Effector memory CD8-positive, alpha-beta T cell (primary cell): ENCODE results near the gene MARCHF6.

Experiments
- ATAC-seq: fragments of 150-1000 bp; cut with Tn5 transposase; replicated peaks from 2 replicates; pipeline ENCODE4 v1.10.0; 2021; ENCODE audit warnings: mild to moderate bottlenecking, moderate library complexity
- DNase-seq, 3 experiments: peaks; one replicate each; pipeline ENCODE4 v3.0.0; 2021
- H3K27ac Mint-ChIP-seq, 2 donors: one replicate each; pipeline ENCODE4 v1.8.0; 2022; ENCODE audit warnings: mild to moderate bottlenecking in 2 of 2, mixed read lengths in 2 of 2, moderate library complexity in 2 of 2
- H3K27me3 Mint-ChIP-seq, 2 donors: one replicate each; pipeline ENCODE4 v1.8.0; 2022; ENCODE audit warnings: mixed read lengths in 2 of 2
- H3K36me3 Mint-ChIP-seq: one replicate; pipeline ENCODE4 v1.8.0; 2022; ENCODE audit warnings: mild to moderate bottlenecking, moderate library complexity, mixed read lengths; ENCODE audit not compliant: insufficient read depth
- H3K4me1 Mint-ChIP-seq, 2 donors: one replicate each; pipeline ENCODE4 v1.8.0; 2022; ENCODE audit warnings: low read depth in 2 of 2, mixed read lengths in 2 of 2
- H3K4me3 Mint-ChIP-seq, 2 donors: one replicate each; pipeline ENCODE4 v1.8.0; 2022; ENCODE audit warnings: mild to moderate bottlenecking in 2 of 2, mixed read lengths in 2 of 2, moderate library complexity in 2 of 2
- H3K9me3 Mint-ChIP-seq, 2 donors: one replicate each; pipeline ENCODE4 v1.8.0; 2022; ENCODE audit warnings: mixed read lengths in 2 of 2

The MARCHF6 gene

GRCh38 chr5:10315201-10315600 lies 38.3 kb upstream of the MARCHF6 start:
- ATAC-seq (no peak), DNase-seq (no peak)
- no peaks in the 10 kb centered on the region for H3K9me3 Mint-ChIP-seq
- H3K27me3 Mint-ChIP-seq: peaks cover 0 to 13% of the 10 kb centered on the region in 2 donors
- no peak overlapping the region for H3K27ac Mint-ChIP-seq
- no peaks in the 10 kb centered on the region for H3K4me1 Mint-ChIP-seq
- no peak overlapping the region for H3K4me3 Mint-ChIP-seq
- H3K36me3 Mint-ChIP-seq: peaks cover 3% of the 10 kb centered on the region

GRCh38 chr5:10315824-10316509 lies 37.5 kb upstream of the MARCHF6 start:
- no peak for DNase-seq
- Mint-ChIP-seq H3K27ac (no peak overlapping the region), H3K36me3 (peaks cover 3% of the 10 kb centered on the region), H3K27me3 (peaks cover 6 to 13% of the 10 kb centered on the region in 2 donors), H3K9me3 (no peaks in the 10 kb centered on the region), H3K4me3 (no peak overlapping the region), H3K4me1 (no peaks in the 10 kb centered on the region)
- no peak for ATAC-seq

GRCh38 chr5:10317825-10318682 lies 35.4 kb upstream of the MARCHF6 start:
- no peak for ATAC-seq
- Mint-ChIP-seq H3K4me3 (no peak overlapping the region), H3K27me3 (peaks cover 8 to 9% of the 10 kb centered on the region in 2 donors), H3K27ac (peak overlapping the region in 1 of 2 donors; percentile 57), H3K36me3 (peaks cover 3% of the 10 kb centered on the region), H3K4me1 (no peaks in the 10 kb centered on the region), H3K9me3 (no peaks in the 10 kb centered on the region)
- no peak for DNase-seq

- H3K27me3 Mint-ChIP-seq: peaks cover 8 to 9% of the 10 kb centered on the region in 2 donors
- H3K4me3 Mint-ChIP-seq: no peak overlapping the region
- no peak for DNase-seq
- H3K27ac Mint-ChIP-seq: no peak overlapping the region
- no peak for ATAC-seq
- H3K4me1 Mint-ChIP-seq: no peaks in the 10 kb centered on the region
- H3K9me3 Mint-ChIP-seq: no peaks in the 10 kb centered on the region
- H3K36me3 Mint-ChIP-seq: no peaks in the 10 kb centered on the region
Observed at GRCh38 chr5:10319202-10319851, 34.2 kb upstream of the MARCHF6 start.

- no peak overlapping the region for H3K4me3 Mint-ChIP-seq
- H3K36me3 Mint-ChIP-seq: no peaks in the 10 kb centered on the region
- H3K27ac Mint-ChIP-seq: no peak overlapping the region
- no peak for ATAC-seq
- DNase-seq: no peak
- H3K4me1 Mint-ChIP-seq: no peaks in the 10 kb centered on the region
- peaks cover 8 to 9% of the 10 kb centered on the region in 2 donors for H3K27me3 Mint-ChIP-seq
- H3K9me3 Mint-ChIP-seq: no peaks in the 10 kb centered on the region
Observed at GRCh38 chr5:10320793-10321192, 32.7 kb upstream of the MARCHF6 start.

- no peaks in the 10 kb centered on the region for H3K4me1 Mint-ChIP-seq
- peaks cover 8 to 9% of the 10 kb centered on the region in 2 donors for H3K27me3 Mint-ChIP-seq
Observed at GRCh38 chr5:10321882-10322281, 31.6 kb upstream of the MARCHF6 start.

GRCh38 chr5:10323588-10324488 lies 29.7 kb upstream of the MARCHF6 start:
- Mint-ChIP-seq H3K27ac (no peak overlapping the region), H3K27me3 (peaks cover 1 to 9% of the 10 kb centered on the region in 2 donors), H3K4me1 (no peaks in the 10 kb centered on the region), H3K36me3 (no peaks in the 10 kb centered on the region), H3K9me3 (no peaks in the 10 kb centered on the region), H3K4me3 (no peak overlapping the region)
- no peak for ATAC-seq
- DNase-seq: no peak

More at GRCh38 chr5:10321882-10322281, 31.6 kb upstream of the MARCHF6 start:
- no peak overlapping the region for H3K27ac Mint-ChIP-seq
- H3K36me3 Mint-ChIP-seq: no peaks in the 10 kb centered on the region
- no peaks in the 10 kb centered on the region for H3K9me3 Mint-ChIP-seq
- ATAC-seq (no peak), DNase-seq (no peak)
- H3K4me3 Mint-ChIP-seq: no peak overlapping the region

- no peak overlapping the region for H3K4me3 Mint-ChIP-seq
- H3K27ac Mint-ChIP-seq: no peak overlapping the region
- no peak for ATAC-seq
- peaks cover 0 to 9% of the 10 kb centered on the region in 2 donors for H3K27me3 Mint-ChIP-seq
- DNase-seq: no peak
- no peaks in the 10 kb centered on the region for H3K36me3 Mint-ChIP-seq
- H3K4me1 Mint-ChIP-seq: no peaks in the 10 kb centered on the region
- H3K9me3 Mint-ChIP-seq: no peaks in the 10 kb centered on the region
Observed at GRCh38 chr5:10324518-10325370, 28.8 kb upstream of the MARCHF6 start.

- no peak for ATAC-seq
- Mint-ChIP-seq H3K27me3 (peaks cover 27 to 31% of the 10 kb centered on the region in 2 donors), H3K9me3 (no peaks in the 10 kb centered on the region), H3K36me3 (no peaks in the 10 kb centered on the region), H3K4me1 (peaks cover 2 to 3% of the 10 kb centered on the region in 2 donors), H3K4me3 (no peak overlapping the region), H3K27ac (no peak overlapping the region)
- no peak for DNase-seq
Observed at GRCh38 chr5:10328323-10328722, 25.2 kb upstream of the MARCHF6 start.

- ATAC-seq (no peak), DNase-seq (no peak)
- no peak overlapping the region for H3K4me3 Mint-ChIP-seq
- H3K27ac Mint-ChIP-seq: no peak overlapping the region
- peaks cover 5 to 7% of the 10 kb centered on the region in 2 donors for H3K4me1 Mint-ChIP-seq
- H3K36me3 Mint-ChIP-seq: no peaks in the 10 kb centered on the region
- no peaks in the 10 kb centered on the region for H3K9me3 Mint-ChIP-seq
- H3K27me3 Mint-ChIP-seq: peaks cover 38% of the 10 kb centered on the region in 2 donors
Observed at GRCh38 chr5:10329446-10329819, 24.1 kb upstream of the MARCHF6 start.

GRCh38 chr5:10329820-10330481 lies 23.5 kb upstream of the MARCHF6 start:
- Mint-ChIP-seq H3K4me3 (no peak overlapping the region), H3K27me3 (peaks cover 43% of the 10 kb centered on the region in 2 donors), H3K36me3 (no peaks in the 10 kb centered on the region), H3K27ac (no peak overlapping the region), H3K4me1 (peaks cover 5 to 7% of the 10 kb centered on the region in 2 donors), H3K9me3 (no peaks in the 10 kb centered on the region)
- DNase-seq (no peak), ATAC-seq (no peak)
